OCI-LY7 (cell line): ENCODE data around the gene GNA12.

Source experiments
- CTCF ChIP-seq: fragments of 200-600 bp; sonication (generic); conservative IDR thresholded peaks from 2 replicates; pipeline ENCODE4 v1.5.1; 2014; ENCODE audit warnings: mild to moderate bottlenecking, antibody characterized with exemption, low read length, moderate library complexity, mixed read lengths
- EZH2phosphoT487 ChIP-seq: fragments of 200-600 bp; sonication (generic); IDR thresholded peaks from 2 replicates; pipeline ENCODE4 v1.6.1; 2018; ENCODE audit warnings: low read depth, borderline replicate concordance, mild to moderate bottlenecking, mixed run types, antibody characterized with exemption, low read length, moderate library complexity, mixed read lengths

- TF ChIP-seq EZH2phosphoT487, result no peak
- TF ChIP-seq CTCF, result no peak
These were observed 138.6 kb downstream of the GNA12 start for GRCh38 chr7:2705371-2706096.
